GM19035 (cell line): Measurements from ENCODE around the gene PRR23C.

Source experiments
- ATAC-seq: cut with Tn5 transposase; IDR thresholded peaks from one replicate; pipeline ENCODE4 v1.9.1; 2021; ENCODE audit not compliant: unreplicated experiment

PRR23C gene

GRCh38 chr3:139005356-139005993 lies 39.2 kb downstream of the PRR23C start:
- no peak for ATAC-seq

- no peak for ATAC-seq
Observed at GRCh38 chr3:138995706-138996105, 49.0 kb downstream of the PRR23C start.
